GM12864 (cell line): Measurements from ENCODE around the gene UBE4B.
"Not testable (repeated sequence)": the region's sequence is repeated elsewhere in the genome, so short reads cannot be mapped to it uniquely, and the experiment has no call there.

Source experiments
- DNase-seq: peaks from one replicate; pipeline ENCODE4 v3.0.0-alpha.2; 2011; ENCODE audit warnings: low read depth
- H3K4me3 ChIP-seq: 2 replicates; pipeline ENCODE4 v1.5.1; 2011; ENCODE audit warnings: mild to moderate bottlenecking, low read depth, low read length, control low read depth
- TF ChIP-seq, protein P1 (sequence below): IDR thresholded peaks from 2 replicates; pipeline ENCODE4 v1.5.1; 2011; ENCODE audit warnings: low read depth, mild to moderate bottlenecking, moderate library complexity, low read length, control low read depth, inconsistent platforms; ENCODE audit errors: missing control alignments

The UBE4B gene

DNA sequence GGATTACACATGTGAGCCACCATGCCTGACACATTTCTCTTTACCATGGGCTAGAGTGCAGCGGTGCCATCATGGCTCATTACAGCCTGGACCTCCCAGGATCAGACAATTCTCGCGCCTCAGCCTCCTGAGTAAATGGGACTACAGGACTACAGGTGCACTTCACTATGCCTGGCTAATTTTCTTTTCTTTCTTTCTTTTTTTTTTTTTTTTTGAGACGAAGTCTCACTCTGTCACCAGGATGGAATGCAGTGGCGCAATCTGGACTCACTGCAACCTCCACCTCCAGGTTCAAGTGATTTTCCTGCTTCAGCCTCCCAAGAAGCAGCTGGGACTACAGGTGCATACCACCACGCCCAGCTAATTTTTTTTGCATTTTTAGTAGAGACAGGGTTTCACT lies 162.8 kb downstream of the UBE4B start:
- no peak for DNase-seq
- no peak overlapping the region for H3K4me3 ChIP-seq
- TF ChIP-seq, protein P1, sequence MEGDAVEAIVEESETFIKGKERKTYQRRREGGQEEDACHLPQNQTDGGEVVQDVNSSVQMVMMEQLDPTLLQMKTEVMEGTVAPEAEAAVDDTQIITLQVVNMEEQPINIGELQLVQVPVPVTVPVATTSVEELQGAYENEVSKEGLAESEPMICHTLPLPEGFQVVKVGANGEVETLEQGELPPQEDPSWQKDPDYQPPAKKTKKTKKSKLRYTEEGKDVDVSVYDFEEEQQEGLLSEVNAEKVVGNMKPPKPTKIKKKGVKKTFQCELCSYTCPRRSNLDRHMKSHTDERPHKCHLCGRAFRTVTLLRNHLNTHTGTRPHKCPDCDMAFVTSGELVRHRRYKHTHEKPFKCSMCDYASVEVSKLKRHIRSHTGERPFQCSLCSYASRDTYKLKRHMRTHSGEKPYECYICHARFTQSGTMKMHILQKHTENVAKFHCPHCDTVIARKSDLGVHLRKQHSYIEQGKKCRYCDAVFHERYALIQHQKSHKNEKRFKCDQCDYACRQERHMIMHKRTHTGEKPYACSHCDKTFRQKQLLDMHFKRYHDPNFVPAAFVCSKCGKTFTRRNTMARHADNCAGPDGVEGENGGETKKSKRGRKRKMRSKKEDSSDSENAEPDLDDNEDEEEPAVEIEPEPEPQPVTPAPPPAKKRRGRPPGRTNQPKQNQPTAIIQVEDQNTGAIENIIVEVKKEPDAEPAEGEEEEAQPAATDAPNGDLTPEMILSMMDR: no peak

DNA sequence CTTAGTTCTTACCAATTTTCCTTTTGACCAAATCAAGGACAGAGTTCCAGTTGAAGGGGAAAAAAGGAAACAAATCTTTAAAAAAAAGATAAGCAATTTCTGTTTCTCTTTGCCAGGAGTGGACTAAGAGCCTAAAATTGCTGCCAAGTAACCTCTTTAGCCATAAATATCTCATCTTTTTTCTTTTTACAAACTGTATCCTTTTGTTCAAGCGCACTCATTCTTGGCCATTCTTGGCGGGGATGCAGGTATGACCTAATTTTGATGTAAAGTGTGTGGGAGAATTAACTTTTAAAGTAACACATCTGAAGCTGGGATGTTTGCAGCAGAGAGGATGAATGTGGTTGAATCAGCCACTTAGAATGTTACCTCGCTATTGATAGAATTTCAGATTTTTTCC lies 164.2 kb downstream of the UBE4B start:
- no peak for DNase-seq
- TF ChIP-seq, protein P1: no peak
- H3K4me3 ChIP-seq: no peak overlapping the region

DNA sequence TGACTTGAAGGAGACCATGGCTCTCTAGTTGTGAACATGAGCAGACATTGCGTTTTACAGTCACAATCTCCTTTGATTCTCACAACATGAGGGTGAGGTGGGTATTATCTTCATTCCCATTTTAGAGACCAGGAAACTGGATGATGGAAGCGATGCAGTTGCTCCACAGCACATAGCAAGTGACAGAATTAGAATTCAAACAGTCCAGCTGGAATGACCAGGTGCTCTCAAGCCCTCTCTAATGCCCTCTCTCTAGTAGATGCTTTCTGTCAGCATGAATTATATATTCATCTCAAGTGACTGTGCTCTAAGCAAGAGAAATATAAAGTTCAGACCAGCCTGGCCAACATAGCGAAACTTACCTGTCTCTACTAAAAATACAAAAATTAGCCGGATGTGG lies 167.9 kb downstream of the UBE4B start:
- H3K4me3 ChIP-seq: no peak overlapping the region
- TF ChIP-seq, protein P1: no peak
- no peak for DNase-seq

DNA sequence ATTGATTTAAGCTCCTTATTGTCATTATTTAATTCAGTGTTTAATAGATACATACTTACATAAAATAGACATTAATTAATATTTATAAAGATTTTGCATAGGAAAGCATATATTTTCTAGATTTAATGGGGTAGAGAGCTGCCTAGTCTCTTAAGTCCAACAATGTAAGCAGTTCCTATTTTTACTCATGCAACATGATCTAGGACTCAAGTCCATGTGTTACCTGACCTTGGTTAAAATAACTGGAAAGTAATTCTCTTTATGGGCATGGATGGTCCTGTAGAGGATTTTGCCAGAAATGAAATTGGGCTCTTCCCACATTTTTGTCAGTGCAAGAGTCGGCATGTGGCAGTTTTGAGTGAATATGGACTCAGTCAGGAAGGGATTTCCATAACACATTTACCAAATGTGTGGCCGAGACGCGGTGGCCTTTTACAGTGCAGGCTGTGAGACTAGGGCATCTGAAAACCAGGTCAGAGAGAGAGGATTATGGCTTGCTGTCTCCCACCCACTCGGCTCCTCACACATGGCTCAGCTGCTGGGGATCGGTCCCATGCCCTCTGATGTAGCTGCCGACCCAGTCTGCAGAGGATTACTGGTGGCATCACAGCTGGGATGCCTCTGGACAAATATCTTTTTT lies 171.4 kb downstream of the UBE4B start:
- TF ChIP-seq, protein P1: no peak
- no peak overlapping the region for H3K4me3 ChIP-seq
- DNase-seq: no peak

DNA sequence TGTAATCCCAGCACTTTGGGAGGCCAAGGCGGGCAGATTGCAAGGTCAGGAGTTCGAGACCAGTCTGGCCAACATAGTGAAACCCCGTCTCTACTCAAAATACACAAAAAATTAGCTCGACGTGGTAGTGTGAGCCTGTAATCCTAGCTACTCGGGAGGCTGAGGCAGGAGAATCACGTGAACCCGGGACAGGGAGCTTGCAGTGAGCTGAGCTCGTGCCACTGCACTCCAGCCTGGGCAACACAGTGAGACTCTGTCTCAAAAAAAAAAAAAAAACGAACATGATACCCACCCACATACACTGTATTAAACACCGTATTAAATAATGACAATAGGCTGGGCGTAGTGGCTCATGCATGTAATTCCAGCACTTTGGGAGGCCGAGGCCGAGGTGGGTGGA lies 172.4 kb downstream of the UBE4B start:
- DNase-seq, H3K4me3 ChIP-seq: not testable (repeated sequence)

DNA sequence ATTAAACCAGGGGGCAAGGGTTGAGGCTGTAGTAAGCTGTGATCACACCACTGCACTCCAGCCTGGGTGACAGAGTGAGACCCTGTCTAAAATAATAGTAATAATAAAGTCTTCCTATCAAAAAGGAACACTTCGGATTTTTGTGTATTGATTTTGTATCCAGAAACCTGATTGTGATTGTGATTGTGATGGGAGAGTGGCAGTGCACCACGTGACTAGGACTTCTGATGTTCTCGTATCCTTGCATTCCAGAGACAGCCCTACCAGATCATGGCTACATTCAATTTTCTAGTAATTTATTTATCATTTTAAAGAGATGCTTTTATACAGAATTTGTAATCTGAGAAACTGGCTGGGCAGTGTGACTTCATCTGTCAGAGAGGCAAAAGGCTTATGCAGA lies 175.1 kb downstream of the UBE4B start:
- H3K4me3 ChIP-seq: no peak overlapping the region
- no peak for DNase-seq
- TF ChIP-seq, protein P1: no peak

DNA sequence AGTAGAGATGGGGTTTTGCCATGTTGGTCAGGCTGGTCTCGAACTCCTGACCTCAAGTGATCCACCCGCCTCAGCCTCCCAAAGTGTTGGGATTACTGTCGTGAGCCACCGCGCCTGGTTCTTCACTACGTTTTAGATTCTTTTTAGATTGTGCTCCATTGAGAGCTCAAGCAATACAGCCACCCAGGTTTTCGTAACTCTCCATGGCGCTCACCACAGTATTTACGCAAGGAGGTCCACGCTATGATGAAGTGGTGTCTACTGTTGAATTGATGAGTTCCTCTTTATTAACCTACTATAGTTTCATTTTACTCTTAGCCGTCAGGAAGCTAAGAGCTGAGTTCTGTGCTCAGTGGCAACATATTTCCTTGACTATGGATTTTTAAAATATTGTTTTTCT lies 175.8 kb downstream of the UBE4B start:
- no peak overlapping the region for H3K4me3 ChIP-seq
- TF ChIP-seq, protein P1: no peak
- no peak for DNase-seq
